ENCODE measurements around the gene MAP4. TPM values are rescaled to one million over a fixed set of nuclear protein-coding genes. Genes with fewer than 3 reads are reported as not detected.

MAP4 gene
- total and polyA plus RNA-seq, 2 of the 13 experiments (the other 11 are each of a cell fraction or from before 2014, with no cell fraction given), result 33.1 to 38.7 TPM

GRCh38 chr3:47824541-47825473, 191.4 kb downstream of the MAP4 start (continued):
- TF ChIP-seq TIGD3 (CRISPR knock-in tag; IDR thresholded peaks at IDR 0.05; ENCODE audit: borderline replicate concordance) (no peak), THRA (CRISPR knock-in tag; IDR thresholded peaks at IDR 0.05; ENCODE audit: borderline replicate concordance) (peak; percentile 45; the same call in 1 of the 2 replicates), ZNF10 (CRISPR knock-in tag; IDR thresholded peaks at IDR 0.05; ENCODE audit: borderline replicate concordance, low read depth) (no peak), RORA (CRISPR knock-in tag; IDR thresholded peaks at IDR 0.05) (no peak), CTCF (CRISPR knock-in tag; IDR thresholded peaks at IDR 0.05) (peak; percentile 85), HOXA5 (CRISPR knock-in tag; IDR thresholded peaks at IDR 0.05) (peak; percentile 31; the same call in 1 of the 2 replicates), ARNT2 (CRISPR knock-in tag; IDR thresholded peaks at IDR 0.05; ENCODE audit: low read depth) (peak; percentile 85), JUND (CRISPR knock-in tag; IDR thresholded peaks at IDR 0.05) (0 out of 2 replicates have a peak, but pooled peaks have one; percentile 35), KDM6A (CRISPR knock-in tag; IDR thresholded peaks at IDR 0.05; ENCODE audit: low read depth) (no peak), MYNN (CRISPR knock-in tag; IDR thresholded peaks at IDR 0.05; ENCODE audit: low read depth) (no peak), ZBTB34 (CRISPR knock-in tag; IDR thresholded peaks at IDR 0.05) (peak; percentile 41; the same call in 1 of the 2 replicates), ZNF761 (CRISPR knock-in tag; conservative IDR thresholded peaks at IDR 0.05) (no peak; the same call in 1 of the 2 replicates), ZFYVE20 (CRISPR knock-in tag; IDR thresholded peaks at IDR 0.05; ENCODE audit: borderline replicate concordance, low read depth) (no peak), IRF1 (CRISPR knock-in tag; IDR thresholded peaks at IDR 0.05; ENCODE audit: low read depth) (no peak), ZNF605 (CRISPR knock-in tag; IDR thresholded peaks at IDR 0.05) (peak; percentile 62; the same call in 1 of the 2 replicates), ZNF205 (CRISPR knock-in tag; IDR thresholded peaks at IDR 0.05) (peak; percentile 17; the same call in 1 of the 2 replicates), GATA4 (IDR thresholded peaks at IDR 0.05; ENCODE audit: borderline replicate concordance, low read depth) (0 out of 2 replicates have a peak, but pooled peaks have one; percentile 9), U2AF1 (optimal IDR thresholded peaks at IDR 0.05; ENCODE audit: low read depth, low read length) (no peak), NCOA5 (CRISPR knock-in tag; IDR thresholded peaks at IDR 0.05) (no peak), FOXK2 (IDR thresholded peaks at IDR 0.05) (no peak), ZNF44 (CRISPR knock-in tag; IDR thresholded peaks at IDR 0.05) (no peak), ZBTB3 (CRISPR knock-in tag; IDR thresholded peaks at IDR 0.05; ENCODE audit: borderline replicate concordance, low read depth) (0 out of 2 replicates have a peak, but pooled peaks have one; percentile 44)
